Subcutaneous abdominal adipose tissue (tissue), 5 donors: ENCODE measurements around the gene PEDS1.

ENCODE experiments used
- H3K27ac ChIP-seq: one replicate; pipeline ENCODE4 v1.7.0; 2013; ENCODE audit warnings: low read depth, mild to moderate bottlenecking, inconsistent platforms, low read length, moderate library complexity
- H3K27me3 ChIP-seq, 5 donors: one replicate each; pipeline ENCODE4 v1.7.0; 2013; ENCODE audit warnings: low read length in 5 of 5, inconsistent platforms in 1 of 5; ENCODE audit not compliant: control insufficient read depth in 5 of 5, insufficient read depth in 4 of 5
- H3K36me3 ChIP-seq, 5 donors: one replicate each; pipeline ENCODE4 v1.7.0; 2013; ENCODE audit warnings: low read length in 5 of 5; ENCODE audit not compliant: control insufficient read depth in 5 of 5, insufficient read depth in 5 of 5
- H3K4me1 ChIP-seq, 5 donors: one replicate each; pipeline ENCODE4 v1.7.0; 2013; ENCODE audit warnings: low read length in 5 of 5, mild to moderate bottlenecking in 3 of 5, moderate library complexity in 1 of 5; ENCODE audit not compliant: control insufficient read depth in 5 of 5, insufficient read depth in 5 of 5
- H3K4me3 ChIP-seq, 5 donors: one replicate each; pipeline ENCODE4 v1.7.0; 2013; ENCODE audit warnings: low read length in 5 of 5, low read depth in 1 of 5
- H3K9ac ChIP-seq, 5 donors: one replicate each; pipeline ENCODE4 v1.7.0; 2013; ENCODE audit warnings: low read length in 5 of 5, mild to moderate bottlenecking in 4 of 5, moderate library complexity in 3 of 5
- H3K9me3 ChIP-seq, 5 donors: one replicate each; pipeline ENCODE4 v1.7.0; 2013; ENCODE audit warnings: low read length in 5 of 5; ENCODE audit not compliant: control insufficient read depth in 5 of 5
- donor health status: healthy.
- donor health status: healthy.
- donor health status: healthy.
- donor health status: healthy.
- donor health status: healthy.

PEDS1 gene

GRCh38 chr20:50127587-50128519 lies 25.7 kb downstream of the PEDS1 start:
- H3K9me3 ChIP-seq = no peaks in the 10 kb centered on the region
- H3K27me3 ChIP-seq = no peaks in the 10 kb centered on the region
- no peak overlapping the region for H3K9ac ChIP-seq
- H3K4me3 ChIP-seq = no peak overlapping the region
- peaks cover 2 to 42% (median 38%) of the 10 kb centered on the region in 5 donors for H3K4me1 ChIP-seq
- peaks cover 3 to 86% (median 67%) of the 10 kb centered on the region in 5 donors for H3K36me3 ChIP-seq
- peak overlapping the region; percentile 51 for H3K27ac ChIP-seq

GRCh38 chr20:50126662-50127061 lies 26.9 kb downstream of the PEDS1 start:
- H3K4me1 ChIP-seq = peaks cover 2 to 36% (median 31%) of the 10 kb centered on the region in 5 donors
- H3K36me3 ChIP-seq = peaks cover 3 to 79% (median 67%) of the 10 kb centered on the region in 5 donors
- H3K9me3 ChIP-seq = no peaks in the 10 kb centered on the region
- H3K4me3 ChIP-seq = peak overlapping the region in 1 of 5 donors; percentile 6
- H3K27ac ChIP-seq = peak overlapping the region; percentile 51
- H3K27me3 ChIP-seq = no peaks in the 10 kb centered on the region
- H3K9ac ChIP-seq = peak overlapping the region in 3 of 5 donors; percentile 11 to 41 (median 28)

GRCh38 chr20:50125279-50125678 lies 28.2 kb downstream of the PEDS1 start:
- no peak overlapping the region for H3K9ac ChIP-seq
- peaks cover 4 to 33% (median 24%) of the 10 kb centered on the region in 5 donors for H3K4me1 ChIP-seq
- H3K36me3 ChIP-seq = peaks cover 3 to 70% (median 58%) of the 10 kb centered on the region in 5 donors
- no peaks in the 10 kb centered on the region for H3K9me3 ChIP-seq
- no peak overlapping the region for H3K27ac ChIP-seq
- no peak overlapping the region for H3K4me3 ChIP-seq
- H3K27me3 ChIP-seq = no peaks in the 10 kb centered on the region

DNA sequence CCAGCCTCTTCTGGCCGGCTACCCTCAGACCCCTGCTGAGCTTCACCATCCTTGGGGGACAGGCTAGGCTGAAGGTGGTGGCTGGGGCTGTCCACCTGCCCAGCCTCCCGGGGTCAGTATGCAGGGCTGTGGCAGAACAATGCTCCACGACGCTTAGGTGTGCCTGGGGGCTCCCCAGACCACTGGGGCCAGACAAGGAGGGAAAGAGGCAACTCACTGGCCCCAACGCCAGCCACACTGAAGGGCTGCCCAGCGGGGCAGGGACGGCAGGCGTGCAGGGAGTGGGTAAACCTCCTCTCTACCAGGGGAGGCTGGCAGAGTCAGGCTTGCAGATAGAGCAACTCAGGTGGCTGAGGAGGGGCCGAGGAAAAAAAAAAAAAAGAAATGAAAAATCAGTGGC lies 29.0 kb downstream of the PEDS1 start:
- Histone ChIP-seq H3K36me3 (peaks cover 3 to 63% (median 53%) of the 10 kb centered on the region in 5 donors), H3K27me3 (no peaks in the 10 kb centered on the region), H3K4me1 (peaks cover 4 to 30% (median 21%) of the 10 kb centered on the region in 5 donors), H3K9ac (no peak overlapping the region), H3K27ac (no peak overlapping the region), H3K4me3 (no peak overlapping the region), H3K9me3 (no peaks in the 10 kb centered on the region)

GRCh38 chr20:50123418-50123817 lies 30.1 kb downstream of the PEDS1 start:
- peaks cover 3 to 52% (median 42%) of the 10 kb centered on the region in 5 donors for H3K36me3 ChIP-seq
- no peaks in the 10 kb centered on the region for H3K27me3 ChIP-seq

GRCh38 chr20:50122763-50123162 lies 30.8 kb downstream of the PEDS1 start:
- Histone ChIP-seq H3K27me3 (no peaks in the 10 kb centered on the region), H3K4me1 (peaks cover 4 to 30% (median 21%) of the 10 kb centered on the region in 5 donors), H3K4me3 (no peak overlapping the region), H3K9ac (no peak overlapping the region), H3K36me3 (peaks cover 3 to 45% (median 36%) of the 10 kb centered on the region in 5 donors), H3K9me3 (no peaks in the 10 kb centered on the region), H3K27ac (no peak overlapping the region)

More at GRCh38 chr20:50123418-50123817, 30.1 kb downstream of the PEDS1 start:
- no peak overlapping the region for H3K27ac ChIP-seq
- no peak overlapping the region for H3K4me3 ChIP-seq
- peaks cover 4 to 30% (median 21%) of the 10 kb centered on the region in 5 donors for H3K4me1 ChIP-seq
- H3K9me3 ChIP-seq = no peaks in the 10 kb centered on the region
- no peak overlapping the region for H3K9ac ChIP-seq

DNA sequence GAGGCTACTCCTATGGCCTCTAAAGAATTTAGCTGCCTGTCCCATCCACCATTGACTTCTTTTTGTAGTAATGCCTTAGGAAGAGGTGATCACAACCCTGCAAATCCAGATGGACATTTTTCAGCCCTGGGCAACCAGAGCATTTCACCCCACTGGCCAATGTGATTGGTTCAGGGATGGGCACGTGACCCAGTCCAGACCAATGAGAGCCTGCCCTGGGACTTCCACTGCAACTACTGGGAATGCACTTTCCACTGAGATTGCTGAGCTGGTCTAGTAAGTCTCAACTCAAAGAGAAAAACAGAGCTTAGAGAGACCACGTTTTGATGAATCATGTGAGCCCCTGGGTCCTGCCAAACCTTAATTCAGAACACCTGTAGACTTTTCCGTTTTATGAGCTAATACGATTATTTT lies 31.7 kb downstream of the PEDS1 start:
- Histone ChIP-seq H3K4me1 (peaks cover 4 to 22% (median 17%) of the 10 kb centered on the region in 5 donors), H3K9ac (no peak overlapping the region), H3K4me3 (no peak overlapping the region), H3K27me3 (no peaks in the 10 kb centered on the region), H3K36me3 (peaks cover 3 to 36% (median 29%) of the 10 kb centered on the region in 5 donors), H3K9me3 (no peaks in the 10 kb centered on the region), H3K27ac (peak overlapping the region; percentile 71)

DNA sequence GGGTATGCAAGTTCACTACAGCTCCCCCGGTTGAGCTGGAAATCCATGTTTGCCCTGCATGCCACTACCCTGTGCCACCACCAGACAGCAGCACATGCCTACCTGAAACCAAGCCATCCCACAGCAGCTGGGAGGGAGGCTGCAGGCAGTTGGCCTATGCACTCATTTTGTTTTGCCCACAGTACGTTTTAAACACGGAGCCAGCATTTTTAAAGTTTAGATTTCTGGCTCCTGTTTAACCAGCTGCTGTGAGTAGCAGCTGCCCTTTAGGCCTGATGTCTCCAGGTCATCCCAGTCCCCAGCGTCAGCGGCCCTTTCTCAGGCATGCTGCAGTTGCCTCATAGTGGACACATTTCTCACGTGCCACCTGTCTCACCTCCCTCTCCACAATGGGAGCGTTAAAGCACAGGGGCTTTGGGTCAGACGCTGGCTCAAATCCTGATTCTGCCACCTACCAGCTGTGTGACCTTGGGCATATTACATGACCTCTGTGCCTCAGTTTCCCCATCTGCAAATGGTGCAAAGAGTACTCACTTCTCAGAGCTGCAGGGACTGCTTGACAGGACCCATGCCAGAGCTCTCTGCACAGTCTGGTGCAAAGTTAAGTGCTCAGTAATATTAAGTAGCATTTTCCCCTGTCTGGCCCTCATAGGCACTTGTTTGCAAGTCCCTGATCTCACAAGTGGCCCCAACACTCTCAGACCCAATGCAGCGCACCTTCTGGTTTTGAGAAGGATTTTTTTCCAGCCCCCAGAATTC lies 32.4 kb downstream of the PEDS1 start:
- Histone ChIP-seq H3K27me3 (no peaks in the 10 kb centered on the region), H3K4me3 (no peak overlapping the region), H3K4me1 (peaks cover 3 to 18% (median 12%) of the 10 kb centered on the region in 5 donors), H3K36me3 (peaks cover 2 to 29% (median 24%) of the 10 kb centered on the region in 5 donors), H3K9ac (no peak overlapping the region), H3K27ac (peak overlapping the region; percentile 71), H3K9me3 (no peaks in the 10 kb centered on the region)

GRCh38 chr20:50118203-50118602 lies 35.3 kb downstream of the PEDS1 start:
- Histone ChIP-seq H3K9me3 (no peaks in the 10 kb centered on the region), H3K4me3 (no peak overlapping the region), H3K36me3 (no peaks in the 10 kb centered on the region), H3K27me3 (no peaks in the 10 kb centered on the region), H3K4me1 (peaks cover 5 to 43% (median 32%) of the 10 kb centered on the region in 5 donors), H3K9ac (no peak overlapping the region), H3K27ac (no peak overlapping the region)
